IPS-18c (cell line): Measurements from ENCODE around the gene ZNF138.

ENCODE experiments used
- H3K4me3 ChIP-seq: 2 replicates; pipeline ENCODE4 v1.7.0; 2013; ENCODE audit warnings: low read depth, mild to moderate bottlenecking, low read length, moderate library complexity; ENCODE audit not compliant: insufficient read depth
- H3K9me3 ChIP-seq: one replicate; pipeline ENCODE4 v1.6.1; 2013; ENCODE audit warnings: mild to moderate bottlenecking, low read length, moderate library complexity; ENCODE audit not compliant: control insufficient read depth, insufficient read depth

Gene ZNF138

DNA sequence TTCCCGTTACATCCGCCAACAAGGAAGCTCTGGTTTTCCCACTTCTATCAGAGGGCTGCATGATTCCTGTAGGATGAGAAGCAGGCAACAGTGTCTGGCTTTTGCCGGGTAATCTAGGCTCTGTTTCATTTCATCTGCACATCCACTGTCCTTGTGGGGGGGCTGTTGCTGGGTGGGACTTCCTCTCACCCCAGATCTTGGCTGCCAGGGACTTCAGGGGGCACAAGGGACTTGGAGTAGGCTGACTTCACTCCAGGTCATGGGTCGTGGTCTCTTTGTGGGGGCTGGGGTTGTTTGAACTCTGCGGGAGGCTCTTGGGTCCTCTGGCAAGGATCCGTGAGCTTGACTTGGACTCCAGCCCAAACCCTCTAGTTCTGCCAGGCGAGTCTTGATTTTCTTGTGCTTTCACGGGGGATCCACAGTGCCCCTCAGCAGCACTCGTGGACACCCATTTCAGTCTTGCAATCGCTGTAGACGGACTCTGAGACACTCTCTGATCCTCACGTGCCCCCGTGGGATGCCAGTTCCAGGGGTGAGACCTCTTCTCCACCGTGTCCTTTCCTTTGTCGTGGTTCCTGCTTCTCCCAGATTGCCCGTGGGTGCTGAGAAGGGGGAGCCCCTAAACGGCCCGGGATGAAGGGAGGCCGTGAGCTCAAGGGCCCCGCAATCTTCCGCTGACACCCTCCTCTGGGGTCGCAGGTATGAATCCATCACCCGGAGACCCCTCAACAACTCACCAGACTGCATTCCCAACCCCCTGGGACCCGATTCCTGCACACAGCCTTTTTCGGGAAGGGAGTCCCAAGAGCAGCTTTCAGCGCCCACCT lies 87.4 kb downstream of the ZNF138 start:
- H3K9me3 ChIP-seq = no peaks in the 10 kb centered on the region
- H3K4me3 ChIP-seq = no peak overlapping the region; the same call in none of the 2 replicates

DNA sequence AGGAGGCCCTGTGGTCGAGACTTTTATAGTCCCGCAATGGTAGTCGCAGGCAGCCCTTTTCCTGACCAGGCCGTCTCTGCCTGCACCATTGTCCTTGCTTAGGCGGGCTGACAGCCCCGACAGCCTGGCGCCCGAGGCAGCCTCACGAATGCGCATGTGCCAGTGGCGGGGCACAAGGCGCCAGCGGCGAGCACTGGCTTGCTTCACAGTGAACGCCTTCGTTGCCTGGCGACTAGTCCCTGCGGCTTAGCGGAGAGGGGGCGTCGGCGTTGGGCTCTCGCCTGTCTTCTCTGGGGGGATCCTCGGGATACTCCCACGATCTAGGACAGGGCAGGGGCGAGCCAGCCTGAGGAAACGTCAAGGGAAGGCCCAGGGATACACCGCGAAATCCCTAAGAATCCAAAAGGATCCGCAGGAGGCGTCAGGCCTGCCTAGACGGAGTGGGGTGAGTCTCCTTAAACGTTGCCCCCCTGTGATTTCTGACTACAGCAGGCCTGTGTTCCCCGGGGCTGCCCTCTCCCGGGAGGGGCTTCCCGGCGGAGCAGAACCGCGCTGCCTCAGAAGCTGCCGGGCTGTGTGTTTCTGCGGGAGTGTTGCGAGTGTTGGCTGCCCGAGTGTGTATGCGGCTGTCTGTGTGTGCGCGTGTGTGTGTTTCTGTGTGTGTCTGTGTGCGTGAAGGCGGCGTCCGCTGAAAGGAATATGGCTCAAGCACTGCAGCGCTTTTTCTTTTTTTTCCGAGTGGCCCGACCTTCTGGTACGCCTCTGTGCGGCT lies 88.3 kb downstream of the ZNF138 start:
- H3K9me3 ChIP-seq = no peaks in the 10 kb centered on the region
- H3K4me3 ChIP-seq = peak overlapping the region; percentile 38
